ENCODE results near the gene GORAB.

GORAB gene

GRCh38 chr1:170593173-170594011, 61.4 kb downstream of the GORAB start:
- H3K4me3 ChIP-seq (ENCODE audit: low read depth, low read length) = no peak overlapping the region
- DNase-seq (ENCODE audit: low read depth) = no peak
- TF ChIP-seq CTCF (IDR thresholded peaks at IDR 0.05; ENCODE audit: low read depth, low read length, missing control alignments) = no peak
- in situ Hi-C loops (cut with HindIII; ENCODE audit: low sequenced_read_pairs) = no loop called here

- in situ Hi-C loops (cut with HindIII; ENCODE audit: low sequenced_read_pairs) = no loop called here
- no peak for DNase-seq (ENCODE audit: low read depth)
- no peak for TF ChIP-seq CTCF (IDR thresholded peaks at IDR 0.05; ENCODE audit: low read depth, low read length, missing control alignments)
- no peak overlapping the region for H3K4me3 ChIP-seq (ENCODE audit: low read depth, low read length)
Observed at GRCh38 chr1:170594066-170594626, 62.2 kb downstream of the GORAB start.

- no peak for DNase-seq (ENCODE audit: low read depth)
- H3K4me3 ChIP-seq (ENCODE audit: low read depth, low read length) = no peak overlapping the region
- in situ Hi-C loops (cut with HindIII; ENCODE audit: low sequenced_read_pairs) = no loop called here
- no peak for TF ChIP-seq CTCF (IDR thresholded peaks at IDR 0.05; ENCODE audit: low read depth, low read length, missing control alignments)
Observed at GRCh38 chr1:170596701-170597100, 64.7 kb downstream of the GORAB start.

GRCh38 chr1:170598618-170599017, 66.7 kb downstream of the GORAB start:
- in situ Hi-C loops (cut with HindIII; ENCODE audit: low sequenced_read_pairs) = no loop called here
- no peak overlapping the region for H3K4me3 ChIP-seq (ENCODE audit: low read depth, low read length)
- DNase-seq (ENCODE audit: low read depth) = no peak
- no peak for TF ChIP-seq CTCF (IDR thresholded peaks at IDR 0.05; ENCODE audit: low read depth, low read length, missing control alignments)

GRCh38 chr1:170599033-170599432, 67.1 kb downstream of the GORAB start:
- H3K4me3 ChIP-seq (ENCODE audit: low read depth, low read length) = no peak overlapping the region
- DNase-seq (ENCODE audit: low read depth) = no peak
- no peak for TF ChIP-seq CTCF (IDR thresholded peaks at IDR 0.05; ENCODE audit: low read depth, low read length, missing control alignments)
- in situ Hi-C loops (cut with HindIII; ENCODE audit: low sequenced_read_pairs) = no loop called here

- in situ Hi-C loops (cut with HindIII; ENCODE audit: low sequenced_read_pairs) = no loop called here
- H3K4me3 ChIP-seq (ENCODE audit: low read depth, low read length) = no peak overlapping the region
- DNase-seq (ENCODE audit: low read depth) = no peak
- TF ChIP-seq CTCF (IDR thresholded peaks at IDR 0.05; ENCODE audit: low read depth, low read length, missing control alignments) = no peak
Observed at GRCh38 chr1:170601866-170602265, 69.9 kb downstream of the GORAB start.

Data from astrocyte of the cerebellum (primary cell).